Nephron (organoid): ENCODE measurements around the gene TRMU.

Experiments
- H3K27ac Mint-ChIP-seq, 3 experiments: 2 replicates each; pipeline ENCODE4 v1.8.0; 2020; ENCODE audit warnings: mixed read lengths in 3 of 3, mild to moderate bottlenecking in 2 of 3, moderate library complexity in 1 of 3
- H3K27me3 Mint-ChIP-seq: 2 replicates; pipeline ENCODE4 v1.8.0; 2021; ENCODE audit warnings: low read depth, mild to moderate bottlenecking, moderate library complexity, mixed read lengths
- H3K36me3 Mint-ChIP-seq: 2 replicates; pipeline ENCODE4 v1.8.0; 2020; ENCODE audit warnings: low read depth, mixed read lengths
- H3K4me1 Mint-ChIP-seq: 2 replicates; pipeline ENCODE4 v1.8.0; 2020; ENCODE audit warnings: mixed read lengths
- H3K4me3 Mint-ChIP-seq, 3 experiments: 2 replicates each; pipeline ENCODE4 v1.8.0; 2020; ENCODE audit warnings: mild to moderate bottlenecking in 3 of 3, mixed read lengths in 3 of 3, moderate library complexity in 2 of 3
- H3K9me3 Mint-ChIP-seq: 2 replicates; pipeline ENCODE4 v1.8.0; 2020; ENCODE audit warnings: mixed read lengths
- CTCF ChIP-seq, 3 experiments: fragments of 200-600 bp; sonication (generic); IDR thresholded peaks; one replicate each; pipeline ENCODE4 v1.5.0; 2021; ENCODE audit warnings: antibody characterized with exemption in 3 of 3; ENCODE audit not compliant: unreplicated experiment in 3 of 3

The TRMU gene

DNA sequence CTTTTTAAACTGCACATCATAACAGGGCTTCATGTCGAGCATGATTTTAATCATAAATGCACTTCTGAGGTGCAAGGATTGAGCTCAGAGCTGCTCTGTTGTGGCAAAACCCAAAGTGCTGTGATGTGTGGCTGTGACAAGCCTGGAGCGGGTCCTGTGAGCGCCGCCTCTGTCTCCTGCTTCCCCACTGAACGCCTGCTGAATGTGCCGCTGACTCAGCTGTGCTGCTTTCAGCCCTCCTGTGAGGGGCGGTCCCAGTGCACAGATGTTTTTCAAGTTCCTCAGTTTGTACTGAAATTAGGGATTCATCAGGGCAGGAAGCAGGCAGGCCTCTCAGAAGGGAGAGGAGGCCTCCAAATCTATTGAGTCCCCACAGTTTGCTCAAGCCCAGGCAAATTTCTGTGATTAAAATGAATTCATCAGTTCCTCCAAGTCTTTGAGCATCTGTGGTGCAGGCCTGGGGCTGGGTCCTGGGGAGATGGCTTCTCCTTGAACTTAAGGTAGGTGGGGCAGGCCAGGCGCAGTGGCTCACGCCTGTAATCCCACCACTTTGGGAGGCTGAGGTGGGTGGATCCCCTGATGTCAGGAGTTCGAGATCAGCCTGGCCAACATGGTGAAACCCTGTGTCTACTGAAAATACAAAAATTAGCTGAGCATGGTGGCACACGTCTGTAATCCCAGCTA, 41.8 kb upstream of the TRMU start:
- peak overlapping the region; percentile 31 to 60 (median 38) for H3K4me3 Mint-ChIP-seq
- no peak for TF ChIP-seq CTCF (IDR thresholded peaks at IDR 0.05; ENCODE audit: unreplicated experiment in 3 of 3)
- peaks cover 21% of the 10 kb centered on the region for H3K36me3 Mint-ChIP-seq
- peaks cover 19% of the 10 kb centered on the region for H3K4me1 Mint-ChIP-seq
- H3K27me3 Mint-ChIP-seq: peaks cover 11% of the 10 kb centered on the region
- peak overlapping the region in 2 of 3 experiments; percentile 45 to 53 for H3K27ac Mint-ChIP-seq
- H3K9me3 Mint-ChIP-seq: no peaks in the 10 kb centered on the region

DNA sequence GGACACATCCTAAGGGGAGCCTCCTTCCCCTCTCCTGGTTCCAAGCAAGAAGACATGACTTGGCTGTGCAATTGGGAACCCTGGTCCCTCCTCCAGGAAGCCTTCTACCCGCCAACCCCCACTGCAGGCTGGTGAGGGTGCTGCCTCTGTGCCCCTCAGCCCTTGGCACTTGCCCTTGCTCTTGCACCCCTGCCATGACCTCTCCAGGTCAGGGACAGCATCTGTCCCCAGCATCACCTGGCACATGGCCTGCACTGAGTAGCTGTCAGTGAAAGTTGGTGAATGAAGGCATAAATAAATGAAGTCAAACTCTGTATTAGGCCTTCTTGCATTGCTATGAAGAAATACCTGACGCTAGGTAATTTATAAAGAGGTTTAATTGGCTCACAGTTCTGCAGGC, 40.7 kb upstream of the TRMU start:
- TF ChIP-seq CTCF (IDR thresholded peaks at IDR 0.05; ENCODE audit: unreplicated experiment in 3 of 3): no peak
- Mint-ChIP-seq H3K36me3 (peaks cover 28% of the 10 kb centered on the region), H3K27ac (peak overlapping the region in 2 of 3 experiments; percentile 28 to 70), H3K9me3 (no peaks in the 10 kb centered on the region), H3K27me3 (peaks cover 11% of the 10 kb centered on the region), H3K4me3 (peak overlapping the region; percentile 74 to 95 (median 79)), H3K4me1 (peaks cover 28% of the 10 kb centered on the region)

DNA sequence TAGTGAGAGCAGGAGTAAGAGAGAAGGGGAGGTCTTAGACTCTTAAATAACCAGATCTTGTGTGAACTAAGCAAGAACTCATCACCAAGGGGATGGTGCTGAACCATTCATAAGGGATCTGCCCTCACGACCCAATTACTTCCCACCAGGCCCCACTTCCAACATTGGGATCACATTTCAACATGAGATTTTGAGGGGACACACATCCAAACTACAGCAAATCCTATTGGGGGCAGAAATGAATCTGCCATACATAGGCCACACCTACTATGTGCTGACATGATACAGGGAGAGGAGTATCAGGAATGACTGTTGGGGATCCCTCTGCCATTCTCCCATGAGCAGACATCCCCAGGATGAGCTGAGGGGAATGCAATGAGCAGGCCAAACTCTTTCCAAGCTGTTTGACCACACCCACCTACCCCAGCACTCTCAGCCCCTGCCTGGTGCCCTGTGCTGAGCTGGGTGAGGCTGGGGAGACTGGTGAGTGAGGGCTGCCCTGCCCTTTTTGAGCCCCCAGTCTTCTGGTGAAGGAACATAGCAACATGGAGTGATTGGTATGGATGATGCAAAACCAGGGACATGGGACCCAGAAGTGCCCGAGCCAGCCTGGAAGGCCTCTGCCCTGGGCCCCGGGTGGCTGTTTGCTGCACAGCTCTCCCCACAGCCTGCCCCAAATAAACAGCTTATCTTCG, 40.1 kb upstream of the TRMU start:
- no peak for TF ChIP-seq CTCF (IDR thresholded peaks at IDR 0.05; ENCODE audit: unreplicated experiment in 3 of 3)
- Mint-ChIP-seq H3K27ac (peak overlapping the region; percentile 70 to 95 (median 91)), H3K36me3 (peaks cover 29% of the 10 kb centered on the region), H3K27me3 (peaks cover 11% of the 10 kb centered on the region), H3K9me3 (no peaks in the 10 kb centered on the region), H3K4me3 (peak overlapping the region; percentile 93 to 95 (median 93)), H3K4me1 (peaks cover 29% of the 10 kb centered on the region)

DNA sequence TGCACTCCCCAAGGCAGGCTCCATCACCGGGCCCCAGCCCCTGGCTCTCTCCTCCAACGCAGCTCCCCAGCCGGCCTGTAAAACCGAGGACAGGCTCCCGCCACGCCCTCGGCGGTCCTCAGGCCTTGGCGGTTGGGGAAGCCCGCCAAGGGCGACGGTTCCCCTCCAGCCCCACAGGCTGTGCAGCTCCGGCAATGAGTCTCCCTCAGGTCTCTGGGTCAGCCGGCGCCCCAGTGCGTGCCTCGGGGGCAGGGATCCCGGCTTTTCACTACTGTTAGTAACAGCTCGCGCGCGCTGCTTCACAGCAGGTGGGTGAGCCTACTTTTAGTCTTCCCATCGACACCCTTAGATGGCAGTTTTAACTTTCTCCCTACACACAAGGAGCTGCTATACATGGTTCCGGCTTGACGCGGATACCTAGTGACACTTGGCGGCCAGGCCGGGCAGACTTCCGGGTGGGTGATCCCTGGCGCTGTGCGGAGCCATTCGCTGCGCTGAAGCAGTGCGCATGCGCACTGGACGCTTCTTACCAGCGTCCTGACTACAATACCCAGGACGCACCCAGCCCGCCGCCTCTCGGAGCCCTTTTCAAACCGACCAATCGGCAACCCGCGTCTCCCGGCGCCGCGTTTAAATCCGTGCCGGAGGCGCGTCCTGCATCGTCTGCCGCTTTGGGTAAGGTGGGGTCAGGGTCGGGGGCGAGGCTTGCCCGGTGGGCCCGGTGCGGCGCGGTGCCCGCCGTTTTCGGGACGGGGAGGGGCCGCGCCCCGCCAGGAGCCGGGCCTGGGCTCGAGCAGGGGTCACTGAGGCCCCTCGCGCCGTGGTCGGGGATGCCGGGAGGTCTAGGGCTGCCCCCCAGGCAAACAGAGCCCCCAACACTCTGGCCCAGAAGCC, 39.0 kb upstream of the TRMU start, which contains the start of gene GTSE1:
Gene GTSE1 (plus strand): TSS at position 614 of the 894 bp plus-strand sequence. CDS start 531 bp downstream, outside the sequence.
- peak in 1 of 3 experiments; percentile 20 for TF ChIP-seq CTCF (IDR thresholded peaks at IDR 0.05; ENCODE audit: unreplicated experiment in 3 of 3)
- Mint-ChIP-seq H3K36me3 (peaks cover 36% of the 10 kb centered on the region), H3K4me3 (peak within 1 kb of the TSS; percentile 93 to 95 (median 93)), H3K27me3 (peaks cover 11% of the 10 kb centered on the region), H3K27ac (peak within 1 kb of the TSS; percentile 91 to 95 (median 93)), H3K9me3 (no peaks in the 10 kb centered on the region), H3K4me1 (peaks cover 35% of the 10 kb centered on the region)

DNA sequence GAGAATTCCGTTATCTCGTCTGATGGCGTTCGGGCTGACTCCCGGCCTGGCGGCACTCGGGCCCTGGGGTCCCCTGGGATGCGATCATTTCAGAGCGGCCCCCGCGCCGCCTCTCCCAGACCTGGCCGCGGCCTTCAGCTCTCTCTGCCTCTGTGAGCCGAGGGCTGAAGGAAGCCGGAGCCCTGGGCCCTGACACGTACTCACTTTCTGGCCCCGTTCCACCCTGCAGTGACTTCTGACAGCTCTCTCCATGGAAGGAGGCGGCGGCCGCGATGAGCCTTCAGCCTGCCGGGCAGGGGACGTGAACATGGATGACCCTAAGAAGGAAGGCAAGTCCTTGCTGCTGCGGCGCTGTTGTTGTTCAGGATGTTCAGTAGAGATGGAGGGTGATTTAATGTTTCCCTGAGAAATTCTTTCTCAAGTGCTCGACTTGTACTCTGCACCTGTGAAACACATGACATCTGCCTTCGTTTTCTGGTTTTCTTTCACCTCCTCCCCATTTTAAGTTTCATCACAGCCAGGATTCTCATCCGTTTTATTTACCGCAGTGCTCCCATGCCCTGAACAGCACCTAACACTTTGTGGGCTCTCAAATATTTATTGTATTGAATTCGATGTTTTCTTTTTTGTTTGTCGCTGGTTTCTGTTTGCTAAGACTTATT, 38.2 kb upstream of the TRMU start:
- H3K36me3 Mint-ChIP-seq: peaks cover 33% of the 10 kb centered on the region
- H3K4me1 Mint-ChIP-seq: peaks cover 35% of the 10 kb centered on the region
- TF ChIP-seq CTCF (IDR thresholded peaks at IDR 0.05; ENCODE audit: unreplicated experiment in 3 of 3): no peak
- peak overlapping the region in 2 of 3 experiments; percentile 17 to 42 for H3K27ac Mint-ChIP-seq
- peak overlapping the region; percentile 85 to 95 (median 93) for H3K4me3 Mint-ChIP-seq
- H3K9me3 Mint-ChIP-seq: no peaks in the 10 kb centered on the region
- H3K27me3 Mint-ChIP-seq: peaks cover 11% of the 10 kb centered on the region
